A673 (cell line): ENCODE measurements around the gene CHRNA4.

Experiments
- CTCF ChIP-seq: fragments of 300-800, 200-600 bp; sonication (generic); conservative IDR thresholded peaks from 2 replicates; pipeline ENCODE4 v1.5.1; 2017; ENCODE audit warnings: low read depth, mild to moderate bottlenecking, antibody characterized with exemption, low read length, moderate library complexity, mixed read lengths
- EZH2 ChIP-seq: fragments of 200-600 bp; sonication (generic); IDR thresholded peaks from 2 replicates; pipeline ENCODE4 v1.6.1; 2017; ENCODE audit warnings: borderline replicate concordance, low read depth, mild to moderate bottlenecking, mixed read lengths, antibody characterized with exemption, low read length; ENCODE audit not compliant: poor library complexity, severe bottlenecking

GRCh38 chr20:63394069-63394919 lies 33.1 kb upstream of the CHRNA4 start:
- no peak for TF ChIP-seq CTCF
- no peak for TF ChIP-seq EZH2
